Cerebellar cortex (tissue), 1 donor: Measurements from ENCODE around the gene TSEN34.
"Not testable (repeated sequence)": the region's sequence is repeated elsewhere in the genome, so short reads cannot be mapped to it uniquely, and the experiment has no call there.

Source experiments
- DNase-seq: peaks from one replicate; pipeline ENCODE4 v3.0.0-alpha.2; 2015; ENCODE audit warnings: low spot score

The TSEN34 gene

DNA sequence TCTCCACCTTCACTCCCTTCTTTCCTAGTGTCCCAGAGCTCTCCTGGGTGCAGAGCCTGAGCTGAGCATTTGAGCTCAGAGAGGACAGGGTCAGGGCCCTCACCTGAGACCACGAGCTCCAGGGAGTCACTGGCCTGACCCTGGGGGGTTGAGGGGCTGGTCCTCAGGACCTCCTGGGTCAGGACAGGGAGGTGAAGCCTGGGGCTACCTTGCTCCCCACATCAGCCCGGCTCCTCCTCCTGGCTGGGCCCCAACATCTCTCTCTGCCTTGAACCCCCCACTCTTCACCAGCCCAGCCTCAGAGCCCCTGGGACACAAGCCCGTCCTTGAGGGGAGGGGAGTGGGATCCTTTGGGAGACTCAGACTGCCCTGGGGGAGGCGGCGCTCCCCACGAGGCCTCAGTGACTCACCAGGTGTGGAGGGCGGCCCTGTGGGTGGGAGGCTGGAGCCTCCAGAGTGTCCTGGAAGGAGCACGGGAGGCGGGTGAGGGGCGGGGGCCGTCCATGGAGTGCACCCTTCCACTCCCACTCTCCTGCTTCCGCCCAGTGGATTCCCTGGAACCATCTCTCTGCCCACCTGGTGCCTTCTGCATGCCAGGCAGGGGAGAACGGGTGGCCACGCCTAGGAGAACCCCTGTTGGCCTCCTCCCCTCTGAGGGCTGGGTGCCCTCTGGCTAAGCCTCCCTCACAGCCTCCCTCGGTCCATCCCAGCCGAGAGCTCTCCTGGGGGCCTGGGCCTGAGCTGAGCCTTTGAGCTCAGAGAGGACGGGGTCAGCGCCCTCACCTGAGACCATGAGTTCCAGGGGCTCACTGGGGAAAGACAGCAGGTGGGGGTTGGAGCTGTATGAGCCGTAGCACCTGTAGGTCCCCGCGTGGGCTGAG is 48.6 kb downstream of the TSEN34 start:
- DNase-seq, result not testable (repeated sequence)

DNA sequence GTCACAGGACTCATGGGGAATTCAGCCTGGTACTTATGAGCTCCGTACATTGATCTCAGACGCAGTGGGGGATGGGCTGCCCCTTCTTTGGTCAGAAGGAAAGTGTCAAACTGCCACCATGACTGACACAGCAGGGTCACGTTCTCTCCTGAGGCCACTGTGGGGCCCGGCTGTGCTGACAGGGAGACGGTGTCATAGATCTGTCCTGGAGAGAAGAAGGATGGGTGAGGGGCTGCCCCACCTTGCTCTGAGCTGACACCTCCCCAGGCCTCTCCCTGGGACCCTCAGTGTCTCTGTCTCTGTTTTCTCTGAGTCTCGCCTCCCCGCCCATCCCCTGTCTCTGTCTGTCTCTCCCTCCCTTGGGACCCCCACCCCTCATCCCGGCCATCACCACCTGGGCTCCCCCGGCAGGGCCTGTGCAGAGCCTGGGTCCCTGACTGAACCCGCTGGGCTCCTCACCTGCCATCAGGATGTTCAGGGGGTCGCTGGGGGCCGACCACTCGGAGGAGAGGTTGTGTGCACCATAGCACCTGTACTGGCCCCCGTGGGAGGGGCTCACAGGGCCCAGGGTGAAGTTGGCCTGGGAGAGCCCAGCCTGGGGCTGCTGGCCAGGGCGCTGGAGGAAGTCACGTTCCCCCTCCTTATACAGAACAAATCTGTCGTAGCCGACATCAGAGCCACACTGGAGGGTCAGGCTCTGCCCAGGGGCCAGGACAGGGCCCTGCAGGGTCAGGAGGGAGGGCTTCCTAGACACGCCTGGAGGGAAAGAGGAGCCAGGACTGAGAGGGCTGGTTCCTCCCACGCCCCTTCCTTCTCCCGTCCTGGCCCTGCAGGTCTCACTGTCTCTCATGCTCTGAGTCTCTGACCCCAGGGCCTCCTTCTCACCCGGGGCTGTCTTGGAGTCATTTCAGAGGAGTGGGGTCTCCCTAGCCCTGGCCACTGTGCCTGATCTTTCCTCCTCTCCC is 49.5 kb downstream of the TSEN34 start:
- DNase-seq, result not testable (repeated sequence)

DNA sequence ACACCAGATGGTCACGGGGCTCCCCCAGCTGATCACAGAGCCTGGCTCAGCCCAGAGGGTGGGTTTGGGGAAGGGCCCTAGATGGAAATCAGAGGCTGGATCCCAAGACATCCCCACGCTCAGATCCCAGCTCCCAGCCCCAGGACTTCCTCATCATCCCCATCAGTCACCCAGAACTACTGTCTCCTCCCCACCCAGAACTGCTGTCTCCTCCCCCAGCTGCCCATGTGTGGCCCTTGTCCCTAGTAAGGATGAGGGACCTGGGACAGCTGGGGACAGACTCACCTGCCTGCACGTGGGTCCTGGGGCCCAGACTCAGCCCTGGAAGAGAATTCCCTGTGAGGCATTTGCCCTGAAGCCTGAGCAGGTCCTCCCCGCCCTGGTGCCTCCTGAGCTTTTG is 51.1 kb downstream of the TSEN34 start:
- not testable (repeated sequence) for DNase-seq

DNA sequence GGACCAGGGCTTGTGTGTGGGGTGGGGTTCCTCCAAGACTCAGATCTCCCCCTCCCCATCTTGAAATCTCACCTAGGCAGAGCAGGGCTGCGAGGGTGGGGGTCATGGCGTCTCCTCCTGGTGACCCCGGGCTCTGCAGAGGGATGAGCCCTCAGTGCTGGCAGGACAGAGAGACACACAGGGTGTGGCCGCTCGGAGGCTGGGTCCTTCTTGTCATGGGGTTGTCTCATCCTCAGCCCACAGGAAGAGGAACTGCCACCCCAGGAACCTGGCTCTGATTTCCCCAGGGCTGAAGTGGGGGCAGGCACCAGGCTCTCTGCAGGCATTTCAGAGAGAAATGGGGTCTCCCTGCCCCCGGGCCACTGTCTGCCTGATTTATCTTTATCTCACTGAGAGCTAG is 51.5 kb downstream of the TSEN34 start, which contains the start of gene LILRA6:
Gene LILRA6 (minus strand): TSS at position 145 of the 400 bp plus-strand sequence.
- DNase-seq, result not testable (repeated sequence)

DNA sequence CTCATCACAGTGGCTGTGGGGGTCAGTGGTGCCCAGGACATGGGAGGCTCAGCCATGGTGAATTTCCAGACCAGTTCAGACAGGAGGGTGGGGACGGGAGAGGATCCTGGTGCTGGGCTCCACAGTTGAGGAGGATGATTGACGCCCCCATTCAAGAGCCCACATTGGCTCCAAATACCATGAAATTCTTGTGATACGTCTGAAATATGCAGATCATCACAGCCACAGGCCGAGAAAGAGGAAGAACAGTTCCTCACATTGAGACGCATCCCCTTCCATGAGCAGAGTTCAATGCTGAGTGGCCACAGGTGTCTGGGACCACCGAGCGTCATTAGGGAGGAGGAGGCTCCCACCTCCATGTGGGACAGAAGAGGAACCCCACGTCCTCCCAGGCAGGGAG is 52.7 kb downstream of the TSEN34 start:
- DNase-seq, result not testable (repeated sequence)
